SK-N-SH treated with all-trans-retinoic acid at 6 μM for 48 hours (cell line): ENCODE measurements around the gene CCT2.

Source experiments
- RARB ChIP-seq: fragments of 250-450 bp; sonication (Bioruptor Pico); IDR thresholded peaks from 2 replicates; pipeline ENCODE4 v1.8.0; 2021; ENCODE audit warnings: mild to moderate bottlenecking, moderate library complexity
- TF ChIP-seq, protein P1 (sequence below): fragments of 250-450 bp; sonication (Bioruptor Pico); IDR thresholded peaks from 2 replicates; pipeline ENCODE4 v1.8.0; 2020; ENCODE audit warnings: mild to moderate bottlenecking, moderate library complexity, borderline replicate concordance

DNA sequence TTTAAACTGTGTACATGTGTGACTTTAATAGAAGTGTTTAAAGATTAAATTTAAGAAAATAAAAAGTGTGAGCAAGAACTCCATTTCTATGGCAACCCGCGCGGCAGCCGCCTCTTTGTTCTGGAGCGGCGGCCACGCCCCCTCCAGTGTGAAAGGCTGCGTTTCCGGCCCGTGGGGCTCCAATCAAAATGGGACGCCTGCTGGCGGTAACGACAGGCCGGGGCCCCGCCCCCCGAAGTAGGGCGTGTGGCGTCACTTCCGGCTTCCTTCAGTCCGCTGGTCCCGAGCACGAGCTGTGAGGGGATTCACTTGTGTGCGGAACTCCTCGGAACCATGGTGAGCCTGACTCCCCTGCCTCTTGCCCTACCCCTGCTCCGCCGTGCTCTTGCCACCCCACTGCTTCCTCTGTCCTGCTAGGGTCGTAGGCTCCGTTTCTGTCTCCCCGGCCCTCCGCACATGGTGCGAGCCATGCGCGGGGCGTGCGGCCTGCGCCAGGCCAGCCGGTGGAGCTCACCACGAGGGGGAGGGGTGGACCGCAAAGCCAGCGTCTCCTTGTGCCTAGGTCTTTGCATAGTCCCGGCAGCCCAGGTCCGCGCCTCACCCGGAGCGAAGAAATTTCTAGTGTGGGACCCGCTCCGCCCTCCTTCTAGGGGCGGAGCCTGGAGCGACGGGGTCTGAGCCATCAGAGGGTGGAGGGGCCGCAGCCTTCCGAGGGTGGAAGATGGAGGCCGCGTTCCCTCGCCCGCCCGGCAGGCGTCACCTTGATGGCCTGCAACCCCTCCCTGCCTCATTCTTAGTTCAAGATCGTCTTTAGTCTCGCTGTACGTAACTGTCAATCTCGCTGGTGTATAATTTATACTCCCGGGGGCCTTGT, at the start of gene CCT2:
- TF ChIP-seq RARB = no peak
- TF ChIP-seq, protein P1, sequence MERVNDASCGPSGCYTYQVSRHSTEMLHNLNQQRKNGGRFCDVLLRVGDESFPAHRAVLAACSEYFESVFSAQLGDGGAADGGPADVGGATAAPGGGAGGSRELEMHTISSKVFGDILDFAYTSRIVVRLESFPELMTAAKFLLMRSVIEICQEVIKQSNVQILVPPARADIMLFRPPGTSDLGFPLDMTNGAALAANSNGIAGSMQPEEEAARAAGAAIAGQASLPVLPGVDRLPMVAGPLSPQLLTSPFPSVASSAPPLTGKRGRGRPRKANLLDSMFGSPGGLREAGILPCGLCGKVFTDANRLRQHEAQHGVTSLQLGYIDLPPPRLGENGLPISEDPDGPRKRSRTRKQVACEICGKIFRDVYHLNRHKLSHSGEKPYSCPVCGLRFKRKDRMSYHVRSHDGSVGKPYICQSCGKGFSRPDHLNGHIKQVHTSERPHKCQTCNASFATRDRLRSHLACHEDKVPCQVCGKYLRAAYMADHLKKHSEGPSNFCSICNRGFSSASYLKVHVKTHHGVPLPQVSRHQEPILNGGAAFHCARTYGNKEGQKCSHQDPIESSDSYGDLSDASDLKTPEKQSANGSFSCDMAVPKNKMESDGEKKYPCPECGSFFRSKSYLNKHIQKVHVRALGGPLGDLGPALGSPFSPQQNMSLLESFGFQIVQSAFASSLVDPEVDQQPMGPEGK (CRISPR knock-in tag) = no peak
